ENCODE results near the gene KHDC4. TPM values are rescaled to one million over a fixed set of nuclear protein-coding genes. Genes with fewer than 3 reads are reported as not detected.

KHDC4 gene
- total and polyA plus RNA-seq, 9 of the 15 experiments (the other 6 are each of a cell fraction or from before 2014, with no cell fraction given), result 12.1 to 185 (median 65.6) TPM

- TF ChIP-seq ETV5 (CRISPR knock-in tag; IDR thresholded peaks at IDR 0.05; ENCODE audit: low read depth) (0 out of 2 replicates have a peak, but pooled peaks have one; percentile 4), BRD9 (IDR thresholded peaks at IDR 0.05; ENCODE audit: low read depth, partially characterized antibody) (no peak), SRSF1 (IDR thresholded peaks at IDR 0.05; ENCODE audit: low read depth, low read length) (no peak), HDAC8 (tag; IDR thresholded peaks at IDR 0.05) (no peak), ZNF133 (CRISPR knock-in tag; IDR thresholded peaks at IDR 0.05) (no peak), PPARD (CRISPR knock-in tag; IDR thresholded peaks at IDR 0.05) (no peak), PYGO2 (tag; IDR thresholded peaks at IDR 0.05) (no peak), STAT6 (CRISPR knock-in tag; IDR thresholded peaks at IDR 0.05) (no peak), ZNF512 (tag; IDR thresholded peaks at IDR 0.05) (no peak), POLR2AphosphoS5 (IDR thresholded peaks at IDR 0.05; ENCODE audit: control insufficient read depth, insufficient read depth, low read depth, low read length) (no peak), ZFP91 (CRISPR knock-in tag; IDR thresholded peaks at IDR 0.05) (no peak), RERE (CRISPR knock-in tag; IDR thresholded peaks at IDR 0.05; ENCODE audit: borderline replicate concordance) (no peak), ZNF354B (CRISPR knock-in tag; IDR thresholded peaks at IDR 0.05) (no peak), KLF6 (CRISPR knock-in tag; IDR thresholded peaks at IDR 0.05; ENCODE audit: borderline replicate concordance) (no peak), ZNF121 (CRISPR knock-in tag; conservative IDR thresholded peaks at IDR 0.05) (peak; percentile 43; the same call in 1 of the 2 replicates)
Observed at GRCh38 chr1:155978973-155979429, 44.8 kb upstream of the KHDC4 start (continued).

Measured in K562 (cell line).